Measurements from ENCODE around the gene GAPVD1. TPM values are rescaled to one million over a fixed set of nuclear protein-coding genes. Genes with fewer than 3 reads are reported as not detected.

The GAPVD1 gene
- total and polyA plus RNA-seq, 2 of the 13 experiments (the other 11 are each of a cell fraction or from before 2014, with no cell fraction given): 11.1 to 33.2 TPM

DNA sequence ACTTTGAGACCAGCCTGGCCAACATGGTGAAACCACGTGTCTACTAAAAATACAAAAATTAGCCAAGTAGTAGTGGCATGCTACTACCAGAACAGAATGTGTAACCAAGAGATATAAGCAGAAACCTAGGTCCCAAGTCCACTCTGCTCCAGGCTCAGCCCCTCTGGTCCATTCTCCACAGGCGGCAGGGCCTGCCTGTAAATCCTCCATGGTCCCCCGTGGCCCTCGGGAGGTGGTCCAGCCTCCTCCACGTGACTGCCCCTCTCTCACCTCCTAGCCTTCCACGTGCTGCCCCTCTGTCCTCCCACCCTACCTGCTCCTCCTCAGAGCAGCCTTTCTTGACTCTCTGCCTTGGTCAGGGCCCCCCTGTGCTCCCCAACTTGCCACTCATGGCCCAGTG is 127.4 kb downstream of the GAPVD1 start (continued):
- TF ChIP-seq, protein P1, sequence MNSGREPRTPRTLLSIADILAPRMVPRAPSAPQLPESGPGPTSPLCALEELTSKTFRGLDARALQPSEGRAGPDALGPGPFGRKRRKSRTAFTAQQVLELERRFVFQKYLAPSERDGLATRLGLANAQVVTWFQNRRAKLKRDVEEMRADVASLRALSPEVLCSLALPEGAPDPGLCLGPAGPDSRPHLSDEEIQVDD (CRISPR knock-in tag; IDR thresholded peaks at IDR 0.05; ENCODE audit: borderline replicate concordance): no peak
- TF ChIP-seq, protein P2, sequence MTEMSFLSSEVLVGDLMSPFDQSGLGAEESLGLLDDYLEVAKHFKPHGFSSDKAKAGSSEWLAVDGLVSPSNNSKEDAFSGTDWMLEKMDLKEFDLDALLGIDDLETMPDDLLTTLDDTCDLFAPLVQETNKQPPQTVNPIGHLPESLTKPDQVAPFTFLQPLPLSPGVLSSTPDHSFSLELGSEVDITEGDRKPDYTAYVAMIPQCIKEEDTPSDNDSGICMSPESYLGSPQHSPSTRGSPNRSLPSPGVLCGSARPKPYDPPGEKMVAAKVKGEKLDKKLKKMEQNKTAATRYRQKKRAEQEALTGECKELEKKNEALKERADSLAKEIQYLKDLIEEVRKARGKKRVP (CRISPR knock-in tag; IDR thresholded peaks at IDR 0.05): no peak
- TF ChIP-seq HOXA5 (CRISPR knock-in tag; IDR thresholded peaks at IDR 0.05) (no peak), ZNF30 (CRISPR knock-in tag; IDR thresholded peaks at IDR 0.05) (no peak), PHF20 (CRISPR knock-in tag; IDR thresholded peaks at IDR 0.05) (no peak), ZNF549 (CRISPR knock-in tag; IDR thresholded peaks at IDR 0.05) (no peak), REL (CRISPR knock-in tag; conservative IDR thresholded peaks at IDR 0.05) (no peak), KLF6 (CRISPR knock-in tag; IDR thresholded peaks at IDR 0.05) (no peak), ZKSCAN8 (CRISPR knock-in tag; IDR thresholded peaks at IDR 0.05; ENCODE audit: borderline replicate concordance) (no peak), RFX3 (CRISPR knock-in tag; IDR thresholded peaks at IDR 0.05) (no peak), ZBTB42 (CRISPR knock-in tag; IDR thresholded peaks at IDR 0.05) (no peak)
- TF ChIP-seq, protein P3, sequence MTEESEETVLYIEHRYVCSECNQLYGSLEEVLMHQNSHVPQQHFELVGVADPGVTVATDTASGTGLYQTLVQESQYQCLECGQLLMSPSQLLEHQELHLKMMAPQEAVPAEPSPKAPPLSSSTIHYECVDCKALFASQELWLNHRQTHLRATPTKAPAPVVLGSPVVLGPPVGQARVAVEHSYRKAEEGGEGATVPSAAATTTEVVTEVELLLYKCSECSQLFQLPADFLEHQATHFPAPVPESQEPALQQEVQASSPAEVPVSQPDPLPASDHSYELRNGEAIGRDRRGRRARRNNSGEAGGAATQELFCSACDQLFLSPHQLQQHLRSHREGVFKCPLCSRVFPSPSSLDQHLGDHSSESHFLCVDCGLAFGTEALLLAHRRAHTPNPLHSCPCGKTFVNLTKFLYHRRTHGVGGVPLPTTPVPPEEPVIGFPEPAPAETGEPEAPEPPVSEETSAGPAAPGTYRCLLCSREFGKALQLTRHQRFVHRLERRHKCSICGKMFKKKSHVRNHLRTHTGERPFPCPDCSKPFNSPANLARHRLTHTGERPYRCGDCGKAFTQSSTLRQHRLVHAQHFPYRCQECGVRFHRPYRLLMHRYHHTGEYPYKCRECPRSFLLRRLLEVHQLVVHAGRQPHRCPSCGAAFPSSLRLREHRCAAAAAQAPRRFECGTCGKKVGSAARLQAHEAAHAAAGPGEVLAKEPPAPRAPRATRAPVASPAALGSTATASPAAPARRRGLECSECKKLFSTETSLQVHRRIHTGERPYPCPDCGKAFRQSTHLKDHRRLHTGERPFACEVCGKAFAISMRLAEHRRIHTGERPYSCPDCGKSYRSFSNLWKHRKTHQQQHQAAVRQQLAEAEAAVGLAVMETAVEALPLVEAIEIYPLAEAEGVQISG (CRISPR knock-in tag; IDR thresholded peaks at IDR 0.05): no peak; the same call in 1 of the 2 replicates
- TF ChIP-seq, protein P4, sequence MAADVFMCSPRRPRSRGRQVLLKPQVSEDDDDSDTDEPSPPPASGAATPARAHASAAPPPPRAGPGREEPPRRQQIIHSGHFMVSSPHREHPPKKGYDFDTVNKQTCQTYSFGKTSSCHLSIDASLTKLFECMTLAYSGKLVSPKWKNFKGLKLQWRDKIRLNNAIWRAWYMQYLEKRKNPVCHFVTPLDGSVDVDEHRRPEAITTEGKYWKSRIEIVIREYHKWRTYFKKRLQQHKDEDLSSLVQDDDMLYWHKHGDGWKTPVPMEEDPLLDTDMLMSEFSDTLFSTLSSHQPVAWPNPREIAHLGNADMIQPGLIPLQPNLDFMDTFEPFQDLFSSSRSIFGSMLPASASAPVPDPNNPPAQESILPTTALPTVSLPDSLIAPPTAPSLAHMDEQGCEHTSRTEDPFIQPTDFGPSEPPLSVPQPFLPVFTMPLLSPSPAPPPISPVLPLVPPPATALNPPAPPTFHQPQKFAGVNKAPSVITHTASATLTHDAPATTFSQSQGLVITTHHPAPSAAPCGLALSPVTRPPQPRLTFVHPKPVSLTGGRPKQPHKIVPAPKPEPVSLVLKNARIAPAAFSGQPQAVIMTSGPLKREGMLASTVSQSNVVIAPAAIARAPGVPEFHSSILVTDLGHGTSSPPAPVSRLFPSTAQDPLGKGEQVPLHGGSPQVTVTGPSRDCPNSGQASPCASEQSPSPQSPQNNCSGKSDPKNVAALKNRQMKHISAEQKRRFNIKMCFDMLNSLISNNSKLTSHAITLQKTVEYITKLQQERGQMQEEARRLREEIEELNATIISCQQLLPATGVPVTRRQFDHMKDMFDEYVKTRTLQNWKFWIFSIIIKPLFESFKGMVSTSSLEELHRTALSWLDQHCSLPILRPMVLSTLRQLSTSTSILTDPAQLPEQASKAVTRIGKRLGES (CRISPR knock-in tag; IDR thresholded peaks at IDR 0.05; ENCODE audit: borderline replicate concordance): no peak
- TF ChIP-seq, protein P5, sequence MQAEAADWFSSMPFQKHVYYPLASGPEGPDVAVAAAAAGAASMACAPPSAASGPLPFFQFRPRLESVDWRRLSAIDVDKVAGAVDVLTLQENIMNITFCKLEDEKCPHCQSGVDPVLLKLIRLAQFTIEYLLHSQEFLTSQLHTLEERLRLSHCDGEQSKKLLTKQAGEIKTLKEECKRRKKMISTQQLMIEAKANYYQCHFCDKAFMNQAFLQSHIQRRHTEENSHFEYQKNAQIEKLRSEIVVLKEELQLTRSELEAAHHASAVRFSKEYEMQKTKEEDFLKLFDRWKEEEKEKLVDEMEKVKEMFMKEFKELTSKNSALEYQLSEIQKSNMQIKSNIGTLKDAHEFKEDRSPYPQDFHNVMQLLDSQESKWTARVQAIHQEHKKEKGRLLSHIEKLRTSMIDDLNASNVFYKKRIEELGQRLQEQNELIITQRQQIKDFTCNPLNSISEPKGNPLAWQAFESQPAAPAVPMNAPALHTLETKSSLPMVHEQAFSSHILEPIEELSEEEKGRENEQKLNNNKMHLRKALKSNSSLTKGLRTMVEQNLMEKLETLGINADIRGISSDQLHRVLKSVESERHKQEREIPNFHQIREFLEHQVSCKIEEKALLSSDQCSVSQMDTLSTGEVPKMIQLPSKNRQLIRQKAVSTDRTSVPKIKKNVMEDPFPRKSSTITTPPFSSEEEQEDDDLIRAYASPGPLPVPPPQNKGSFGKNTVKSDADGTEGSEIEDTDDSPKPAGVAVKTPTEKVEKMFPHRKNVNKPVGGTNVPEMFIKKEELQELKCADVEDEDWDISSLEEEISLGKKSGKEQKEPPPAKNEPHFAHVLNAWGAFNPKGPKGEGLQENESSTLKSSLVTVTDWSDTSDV (CRISPR knock-in tag; IDR thresholded peaks at IDR 0.05): no peak
